H1 (cell line): ENCODE results near the gene ZDHHC24. TPM values are rescaled to one million over a fixed set of nuclear protein-coding genes. Genes with fewer than 3 reads are reported as not detected.

Experiments used
- CTCF ChIA-PET: fragments of 300-600 bp; sonication (Branson Sonifier 250); formaldehyde crosslinking; loops from one replicate; lab custom pipeline; 2021; ENCODE audit not compliant: partially characterized antibody; lab: Charles Lee
- POLR2A ChIA-PET: fragments of 300-600 bp; sonication (Branson Sonifier 250); formaldehyde crosslinking; loops from one replicate; lab custom pipeline; 2021; ENCODE audit warnings: inconsistent platforms; ENCODE audit not compliant: partially characterized antibody; lab: Charles Lee
- DNase-seq, 2 experiments: peaks; one replicate each; pipeline versions ENCODE4 v3.0.0 to v3.0.0-alpha.2; 2010 to 2022; ENCODE audit warnings: low spot score in 2 of 2, low read depth in 1 of 2, mixed read lengths in 1 of 2
- FAIRE-seq: peaks from 2 replicates; lab custom pipeline; 2011; peaks lifted over from hg19 to GRCh38; lab: Jason Lieb, UNC
- H2AFZ ChIP-seq: 2 replicates; pipeline ENCODE4 v1.8.1; 2012; ENCODE audit warnings: low read length, inconsistent platforms
- H2AK5ac ChIP-seq: 2 replicates; pipeline ENCODE4 v1.6.1; 2013; ENCODE audit warnings: low read depth, low read length
- H2BK120ac ChIP-seq: replicated peaks from 2 replicates; pipeline ENCODE3; 2013; ENCODE audit warnings: low read depth, low read length, inconsistent platforms
- H2BK12ac ChIP-seq: 2 replicates; pipeline ENCODE4 v1.6.1; 2013; ENCODE audit warnings: low read depth, low read length
- H2BK15ac ChIP-seq: 2 replicates; pipeline ENCODE4 v1.6.1; 2013; ENCODE audit warnings: low read length
- H2BK20ac ChIP-seq: 2 replicates; pipeline ENCODE4 v1.6.1; 2013; ENCODE audit warnings: low read length
- H2BK5ac ChIP-seq: 2 replicates; pipeline ENCODE4 v1.6.1; 2013; ENCODE audit warnings: low read depth, low read length
- H3K14ac ChIP-seq: 2 replicates; pipeline ENCODE4 v1.6.1; 2013; ENCODE audit warnings: inconsistent platforms; ENCODE audit not compliant: insufficient read length
- H3K18ac ChIP-seq: 2 replicates; pipeline ENCODE4 v1.6.1; 2013; ENCODE audit warnings: low read length; ENCODE audit errors: extremely low read depth
- H3K23ac ChIP-seq: 2 replicates; pipeline ENCODE4 v1.6.1; 2013; ENCODE audit warnings: inconsistent platforms; ENCODE audit not compliant: insufficient read length
- H3K23me2 ChIP-seq: 2 replicates; pipeline ENCODE4 v1.6.1; 2013; ENCODE audit warnings: low read depth, low read length
- H3K27ac ChIP-seq: 2 replicates; pipeline ENCODE4 v1.6.1; 2011; ENCODE audit warnings: low read depth, low read length, inconsistent platforms
- H3K27me3 ChIP-seq, 4 experiments: replicated peaks in 1 of 4; 1 replicate in 1 of 4; 2 replicates in 3 of 4; pipeline versions ENCODE4 v1.6.1 to v1.8.1; 2011 to 2013; ENCODE audit warnings: low read length in 3 of 4, mild to moderate bottlenecking in 3 of 4, inconsistent platforms in 2 of 4, mixed read lengths in 2 of 4, moderate library complexity in 1 of 4; ENCODE audit not compliant: control insufficient read depth in 3 of 4, insufficient read depth in 3 of 4; ENCODE audit errors: extremely low read depth in 1 of 4
- H3K36me3 ChIP-seq, 4 experiments: 2 replicates each; pipeline versions ENCODE4 v1.6.1 to v1.8.1; 2011 to 2013; ENCODE audit warnings: mild to moderate bottlenecking in 4 of 4, low read length in 3 of 4, moderate library complexity in 2 of 4, control low read depth in 1 of 4, inconsistent platforms in 1 of 4; ENCODE audit not compliant: insufficient read depth in 4 of 4, control insufficient read depth in 2 of 4
- H3K4ac ChIP-seq: replicated peaks from 2 replicates; pipeline ENCODE3; 2013; ENCODE audit warnings: low read length, low read depth, mixed read lengths, inconsistent platforms; ENCODE audit not compliant: insufficient read length
- H3K4me1 ChIP-seq, 4 experiments: replicated peaks in 1 of 4; 1 replicate in 1 of 4; 2 replicates in 3 of 4; pipeline versions ENCODE4 v1.6.1 to v1.8.1; 2011 to 2013; ENCODE audit warnings: low read length in 3 of 4, inconsistent platforms in 2 of 4, mixed read lengths in 1 of 4; ENCODE audit not compliant: insufficient read depth in 4 of 4, control insufficient read depth in 3 of 4
- H3K4me2 ChIP-seq, 2 experiments: 2 replicates each; pipeline versions ENCODE4 v1.6.1 to v1.8.1; 2011 to 2013; ENCODE audit warnings: low read depth in 2 of 2, low read length in 2 of 2, control low read depth in 1 of 2, inconsistent platforms in 1 of 2, mild to moderate bottlenecking in 1 of 2; ENCODE audit not compliant: insufficient read depth in 1 of 2
- H3K4me3 ChIP-seq, 4 experiments: fragments of 200-600, 300-600 bp in 1 of 4; sonication (generic), shearing (Covaris generic), sonication (Bioruptor Twin) in 1 of 4; 2 replicates each; pipeline versions ENCODE4 v1.5.1 to v1.8.1; 2011 to 2016; ENCODE audit warnings: low read length in 4 of 4, low read depth in 3 of 4, control low read depth in 2 of 4, inconsistent platforms in 2 of 4, mild to moderate bottlenecking in 2 of 4, mixed read lengths in 1 of 4, moderate library complexity in 1 of 4; ENCODE audit not compliant: insufficient read depth in 2 of 4; ENCODE audit errors: extremely low read depth in 1 of 4
- H3K56ac ChIP-seq: replicated peaks from 2 replicates; pipeline ENCODE3; 2013; ENCODE audit warnings: low read depth, mild to moderate bottlenecking, mixed read lengths, low read length, inconsistent platforms; ENCODE audit not compliant: insufficient read length
- H3K79me1 ChIP-seq: 2 replicates; pipeline ENCODE4 v1.6.1; 2013; ENCODE audit warnings: low read depth, low read length, control low read depth
- H3K79me2 ChIP-seq, 2 experiments: 2 replicates each; pipeline versions ENCODE4 v1.6.1 to v1.8.1; 2012 to 2013; ENCODE audit warnings: low read length in 2 of 2, mild to moderate bottlenecking in 2 of 2, inconsistent platforms in 1 of 2; ENCODE audit not compliant: insufficient read depth in 2 of 2, control insufficient read depth in 1 of 2
- H3K9ac ChIP-seq, 4 experiments: replicated peaks in 1 of 4; 1 replicate in 1 of 4; 2 replicates in 3 of 4; pipeline versions ENCODE4 v1.6.1 to v1.8.1; 2011 to 2013; ENCODE audit warnings: low read depth in 3 of 4, low read length in 3 of 4, control low read depth in 2 of 4, mild to moderate bottlenecking in 2 of 4, moderate library complexity in 2 of 4, inconsistent platforms in 1 of 4; ENCODE audit errors: extremely low read depth in 1 of 4
- H3K9me3 ChIP-seq, 2 experiments: 2 replicates each; pipeline versions ENCODE4 v1.6.1 to v1.8.1; 2012 to 2013; ENCODE audit warnings: mild to moderate bottlenecking in 2 of 2, moderate library complexity in 2 of 2, control low read depth in 1 of 2, inconsistent platforms in 1 of 2, low read depth in 1 of 2, low read length in 1 of 2, mixed read lengths in 1 of 2; ENCODE audit not compliant: insufficient read depth in 2 of 2
- H4K20me1 ChIP-seq, 2 experiments: replicated peaks in 1 of 2; 2 replicates each; pipeline versions ENCODE3 to v1.8.1; 2011 to 2013; ENCODE audit warnings: inconsistent platforms in 2 of 2, low read length in 2 of 2, mild to moderate bottlenecking in 1 of 2; ENCODE audit not compliant: insufficient read depth in 2 of 2, control insufficient read depth in 1 of 2
- H4K5ac ChIP-seq: 2 replicates; pipeline ENCODE4 v1.6.1; 2013; ENCODE audit warnings: low read length, low read depth, mixed read lengths, inconsistent platforms; ENCODE audit not compliant: insufficient read length
- H4K8ac ChIP-seq: 2 replicates; pipeline ENCODE4 v1.8.0; 2013; ENCODE audit warnings: mild to moderate bottlenecking, moderate library complexity, low read length, inconsistent platforms; ENCODE audit not compliant: insufficient read depth; ENCODE audit errors: extremely low read depth
- H4K91ac ChIP-seq: replicated peaks from 2 replicates; pipeline ENCODE3; 2013; ENCODE audit warnings: low read length, mixed read lengths, inconsistent platforms; ENCODE audit not compliant: insufficient read length
- ASH2L ChIP-seq: fragments of 200-600, 300-600 bp; sonication (generic); IDR thresholded peaks from one replicate; pipeline ENCODE4 v1.7.1; 2017; ENCODE audit warnings: low read length
- BACH1 ChIP-seq: IDR thresholded peaks from 2 replicates; pipeline ENCODE4 v1.6.1; 2012; ENCODE audit warnings: low read length, improper control_type of control experiment
- EGR1 ChIP-seq: IDR thresholded peaks from 2 replicates; pipeline ENCODE4 v1.6.1; 2011; ENCODE audit warnings: low read depth, low read length, borderline replicate concordance
- KDM5A ChIP-seq: fragments of 200-600 bp; IDR thresholded peaks from 2 replicates; pipeline ENCODE4 v1.7.1; 2012; ENCODE audit warnings: mild to moderate bottlenecking, low read length, inconsistent platforms, mixed read lengths
- POLR2A ChIP-seq, 2 experiments: IDR thresholded peaks; 1 replicate in 1 of 2; 2 replicates in 1 of 2; pipeline ENCODE4 v1.6.1; 2011; ENCODE audit warnings: low read depth in 2 of 2, low read length in 2 of 2, mild to moderate bottlenecking in 2 of 2; ENCODE audit errors: control extremely low read depth in 1 of 2
- RBBP5 ChIP-seq: IDR thresholded peaks from 2 replicates; pipeline ENCODE4 v1.7.1; 2012; ENCODE audit warnings: low read depth, mild to moderate bottlenecking, inconsistent platforms, low read length, moderate library complexity, borderline replicate concordance
- SAP30 ChIP-seq: fragments of 300-600 bp; sonication (generic); IDR thresholded peaks from 2 replicates; pipeline ENCODE4 v1.7.1; 2012; ENCODE audit warnings: low read length, moderate library complexity, mild to moderate bottlenecking, inconsistent platforms; ENCODE audit not compliant: insufficient read depth, insufficient replicate concordance
- TEAD4 ChIP-seq: IDR thresholded peaks from 2 replicates; pipeline ENCODE4 v1.6.1; 2012; ENCODE audit warnings: low read depth, low read length, inconsistent platforms, mixed read lengths
- WGBS, 2 experiments: shearing (Covaris generic) in 1 of 2; methylation state at CpG; one replicate each; pipeline versions ENCODE4 v1.1.6 to v1.1.7; 2013 to 2015; ENCODE audit warnings: low lambda C conversion rate in 2 of 2, mixed read lengths in 2 of 2, inconsistent platforms in 1 of 2, low coverage in 1 of 2, missing lambda C conversion rate in 1 of 2; ENCODE audit not compliant: insufficient replicate concordance in 2 of 2, insufficient coverage in 1 of 2, insufficient read length in 1 of 2; ENCODE audit errors: extremely low coverage in 1 of 2, missing lambda C conversion rate in 1 of 2; 5-methylcytosine and 5-hydroxymethylcytosine counted together
- polyA plus RNA-seq, 7 experiments: library from polyadenylated mRNA; depleted of rRNA in 3 of 7; stranded (reverse) in 5 of 7; unstranded in 2 of 7; fragments of >200 nt in 5 of 7; fragments of 200-250 nt in 2 of 7; gene quantifications; 1 replicate in 5 of 7; 2 replicates in 1 of 7; 4 replicates in 1 of 7; pipeline versions ENCODE4 v1.2.1 to v1.2.3, GENCODE V29; 2011 to 2013; ENCODE audit warnings: missing spikeins in 2 of 7, mixed read lengths in 2 of 7
- total RNA-seq: library from RNA; stranded (reverse); fragmentation: NEBNext Ultra II Directional; extraction: Animal tissue kit (Norgen Biotek cat#: 25700); gene quantifications from 2 replicates; pipeline ENCODE4 v1.2.1, GENCODE V29; 2021

Gene ZDHHC24
- total and polyA plus RNA-seq, 2 of the 8 experiments (the other 6 are each of a cell fraction or from before 2014, with no cell fraction given), result 8.4 to 9.7 TPM

- Histone ChIP-seq H3K36me3 (no peaks in the 10 kb centered on the region), H4K91ac (no peak overlapping the region), H4K20me1 (no peaks in the 10 kb centered on the region), H4K8ac (no peak overlapping the region), H3K9ac (no peak overlapping the region), H2BK5ac (peak overlapping the region; percentile 81; the same call in 1 of the 2 replicates), H3K4ac (no peak overlapping the region), H2AK5ac (peak overlapping the region; percentile 75; the same call in 1 of the 2 replicates), H3K14ac (no peak overlapping the region), H2AFZ (no peak overlapping the region), H3K4me2 (no peak overlapping the region), H2BK15ac (no peak overlapping the region), H3K18ac (no peak overlapping the region), H2BK20ac (0 out of 2 replicates have a peak overlapping the region, but pooled peaks have one; percentile 10), H2BK120ac (no peak overlapping the region), H2BK12ac (0 out of 2 replicates have a peak overlapping the region, but pooled peaks have one; percentile 17), H3K4me3 (no peak overlapping the region), H3K4me1 (peaks cover 0 to 17% (median 4%) of the 10 kb centered on the region in 4 experiments; a peak in 6 of 7 replicates), H3K23ac (no peak overlapping the region), H3K56ac (no peak overlapping the region), H3K79me1 (no peaks in the 10 kb centered on the region), H4K5ac (no peak overlapping the region), H3K27ac (no peak overlapping the region), H3K27me3 (no peaks in the 10 kb centered on the region), H3K9me3 (no peaks in the 10 kb centered on the region), H3K23me2 (no peaks in the 10 kb centered on the region), H3K79me2 (no peaks in the 10 kb centered on the region)
- CTCF ChIA-PET, result interaction anchor here (0.6 kb wide), 1 partner anchor 56 kb away, joined by 3 read pairs; no protein-coding TSS in a partner anchor
- 90% methylated on average over 9 of the region's 10 CpGs; no CpG with 5 or more reads in 1 of the 2 experiments for WGBS, 2 experiments
- POLR2A ChIA-PET, result interaction anchor here (0.7 to 2.9 kb wide), 2 partner anchors 9 to 98 kb away, joined by 4 to 7 read pairs; partner anchors contain the start of gene RBM4
- no peak for FAIRE-seq
- DNase-seq, result peak in 1 of 2 experiments; percentile 46
- TF ChIP-seq ASH2L (no peak), EGR1 (no peak), TEAD4 (no peak), POLR2A (IDR thresholded peaks at IDR 0.05; ENCODE audit: control extremely low read depth in 1 of 2, low read depth in 2 of 2, low read length in 2 of 2) (no peak), RBBP5 (no peak), BACH1 (no peak), KDM5A (no peak), SAP30 (no peak)
These were observed 6.0 kb downstream of the ZDHHC24 start for GRCh38 chr11:66539870-66540213.
